UCSD-AML1 (cell line): ENCODE results near the gene ARHGDIA.
A peak's percentile ranks its signal among the peaks of the same experiment; 100 is the strongest.
"Not testable (repeated sequence)": the region's sequence is repeated elsewhere in the genome, so short reads cannot be mapped to it uniquely, and the experiment has no call there.

ENCODE experiments used
- DNase-seq: peaks from one replicate; lab custom pipeline; 2025; ENCODE audit not compliant: unreplicated experiment; lab: John Stamatoyannopoulos, UW

Gene ARHGDIA

DNA sequence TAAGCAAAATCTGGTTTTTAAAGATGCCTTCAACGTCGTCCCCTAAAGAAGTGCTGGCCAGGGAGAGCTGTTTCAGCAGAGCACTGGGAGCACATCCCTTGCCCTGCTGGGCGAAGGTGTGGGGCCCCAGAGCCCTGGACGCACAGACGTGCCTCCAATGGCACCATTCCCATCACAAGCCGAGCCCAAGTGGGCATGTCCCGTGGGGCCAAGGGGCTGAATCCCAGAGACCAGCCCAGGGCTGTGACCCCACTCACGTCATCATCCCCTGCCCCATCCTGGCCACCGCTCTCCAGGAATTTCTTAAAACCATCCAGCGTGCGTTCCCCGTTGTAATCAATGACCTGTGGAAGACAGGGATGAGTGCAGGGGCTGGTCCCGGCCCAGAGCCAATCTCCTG is 26.2 kb downstream of the ARHGDIA start:
- no peak for DNase-seq

DNA sequence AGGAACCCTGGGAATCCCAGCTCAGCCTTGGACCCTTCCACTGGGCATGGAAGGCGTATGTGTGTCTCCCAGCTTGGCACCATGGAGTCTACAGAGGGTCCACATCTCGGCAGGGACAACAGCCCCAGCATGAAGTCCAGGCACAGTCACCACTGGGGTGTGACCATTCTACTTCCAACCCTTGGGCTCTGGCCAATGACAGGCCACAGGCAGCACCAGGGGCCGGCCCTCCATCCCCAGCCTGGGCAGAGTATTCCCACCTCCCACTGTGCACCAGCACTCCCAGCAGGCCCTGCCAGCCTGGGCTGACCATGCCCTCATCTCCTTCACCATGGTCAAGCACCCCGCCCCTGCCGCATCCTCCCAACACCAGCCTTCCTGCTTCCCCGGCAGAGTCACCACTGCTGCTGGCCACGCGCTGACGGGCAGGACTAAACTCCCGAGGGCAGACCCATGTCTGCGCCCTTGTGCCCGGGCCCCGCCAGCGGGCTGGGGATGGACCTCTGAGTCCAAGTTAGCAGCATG is 26.7 kb downstream of the ARHGDIA start:
- no peak for DNase-seq

DNA sequence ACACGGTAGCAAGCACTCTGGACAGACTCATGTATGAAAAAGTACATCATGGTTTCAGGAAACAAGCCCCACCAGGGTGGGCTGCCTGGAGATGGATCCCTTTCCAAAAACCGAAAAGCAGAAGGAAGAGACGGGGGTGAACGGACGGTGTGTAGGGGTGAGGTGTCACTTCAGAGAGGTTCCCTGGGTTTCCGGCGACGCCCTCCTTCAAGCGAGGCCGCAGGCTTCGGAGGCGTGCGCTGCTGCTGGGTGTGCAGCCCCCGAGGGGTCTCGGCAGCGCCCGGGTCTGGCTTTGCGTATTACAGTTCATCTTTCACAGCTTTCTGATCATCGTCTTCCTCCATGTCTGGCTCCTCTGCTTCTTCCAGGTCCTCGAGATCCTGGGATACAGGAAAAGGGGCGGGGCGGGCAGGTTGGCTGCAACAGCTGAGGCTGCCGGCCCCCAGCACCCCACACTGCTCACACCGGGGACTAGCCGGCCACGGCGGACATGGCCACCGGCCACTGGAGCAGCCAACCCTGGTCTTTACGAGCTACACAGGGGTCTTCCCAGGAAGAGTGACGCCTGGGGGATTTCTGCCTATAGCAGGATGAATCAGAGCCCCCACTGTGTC is 27.3 kb downstream of the ARHGDIA start:
- DNase-seq, result no peak

DNA sequence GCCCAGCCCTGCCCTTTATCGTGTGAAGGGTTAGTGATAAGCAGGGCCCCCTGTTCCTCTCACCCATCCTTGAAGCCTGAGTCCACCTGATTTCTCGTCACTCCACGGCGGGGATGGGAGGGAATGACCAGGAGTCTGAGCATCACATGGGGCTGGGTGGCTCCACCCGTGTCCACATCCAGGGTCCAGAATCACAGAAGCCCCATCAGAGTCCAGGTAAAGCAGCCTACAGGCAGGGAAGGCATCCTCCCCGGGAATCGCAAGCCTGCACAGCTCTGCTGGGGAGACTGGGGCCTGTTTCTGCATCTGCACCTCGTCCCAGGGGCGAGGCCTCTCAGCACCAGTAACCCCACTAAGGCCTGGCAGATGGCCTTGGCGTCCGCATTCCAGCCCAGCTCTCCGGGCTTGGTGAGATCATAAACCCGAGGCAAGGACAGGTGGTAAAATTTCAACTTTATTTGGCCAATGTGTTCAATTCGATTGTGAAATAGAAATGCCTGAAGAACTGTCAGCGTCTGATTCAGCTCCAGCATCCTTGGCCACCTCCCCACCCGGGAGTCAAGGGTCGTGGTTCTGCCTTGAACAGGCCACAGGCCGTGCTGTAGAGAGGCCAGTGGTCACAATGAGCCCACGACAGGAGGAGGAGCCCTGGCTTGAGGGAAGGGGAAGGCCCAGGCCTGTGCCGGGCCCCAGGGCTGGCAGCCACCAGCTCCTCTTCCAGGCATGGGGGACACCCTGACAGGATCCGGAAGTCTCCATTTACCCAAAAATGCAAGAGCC is 28.2 kb downstream of the ARHGDIA start:
- no peak for DNase-seq

DNA sequence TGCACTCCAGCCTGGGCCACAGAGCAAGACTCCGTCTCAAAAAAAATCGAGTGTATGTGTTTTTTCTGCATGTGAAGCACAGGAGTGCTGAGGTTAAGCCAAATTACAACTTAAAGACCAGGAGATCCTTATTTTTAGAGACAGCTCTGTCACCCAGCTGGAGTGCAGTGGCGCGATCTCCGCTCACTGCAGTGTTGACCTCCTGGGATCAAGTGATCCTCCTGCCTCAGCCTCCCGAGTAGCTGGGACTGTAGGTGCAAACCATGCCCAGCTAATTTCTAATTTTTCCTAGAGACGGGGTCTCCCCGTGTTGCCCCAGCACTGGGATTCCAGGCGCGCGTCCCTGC is 28.8 kb downstream of the ARHGDIA start:
- no peak for DNase-seq

DNA sequence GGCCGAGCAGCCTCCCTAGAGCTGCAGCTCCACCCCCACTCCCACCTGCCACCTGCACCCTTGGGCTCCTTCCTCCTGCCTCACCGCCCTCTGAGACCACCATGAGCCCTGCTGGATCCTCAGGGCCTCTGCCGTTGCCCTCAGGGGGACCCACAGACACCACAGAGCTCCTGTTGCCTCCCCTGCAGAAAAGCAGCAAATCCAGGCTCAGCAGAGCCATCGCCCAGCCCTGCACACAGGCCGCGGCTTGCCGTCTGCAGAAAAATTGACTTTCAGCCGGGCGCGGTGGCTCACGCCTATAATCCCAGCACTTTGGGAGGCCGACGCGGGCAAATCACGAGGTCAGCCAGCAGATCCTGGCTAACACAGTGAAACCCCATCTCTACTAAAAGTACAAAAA is 29.3 kb downstream of the ARHGDIA start:
- DNase-seq, result no peak

DNA sequence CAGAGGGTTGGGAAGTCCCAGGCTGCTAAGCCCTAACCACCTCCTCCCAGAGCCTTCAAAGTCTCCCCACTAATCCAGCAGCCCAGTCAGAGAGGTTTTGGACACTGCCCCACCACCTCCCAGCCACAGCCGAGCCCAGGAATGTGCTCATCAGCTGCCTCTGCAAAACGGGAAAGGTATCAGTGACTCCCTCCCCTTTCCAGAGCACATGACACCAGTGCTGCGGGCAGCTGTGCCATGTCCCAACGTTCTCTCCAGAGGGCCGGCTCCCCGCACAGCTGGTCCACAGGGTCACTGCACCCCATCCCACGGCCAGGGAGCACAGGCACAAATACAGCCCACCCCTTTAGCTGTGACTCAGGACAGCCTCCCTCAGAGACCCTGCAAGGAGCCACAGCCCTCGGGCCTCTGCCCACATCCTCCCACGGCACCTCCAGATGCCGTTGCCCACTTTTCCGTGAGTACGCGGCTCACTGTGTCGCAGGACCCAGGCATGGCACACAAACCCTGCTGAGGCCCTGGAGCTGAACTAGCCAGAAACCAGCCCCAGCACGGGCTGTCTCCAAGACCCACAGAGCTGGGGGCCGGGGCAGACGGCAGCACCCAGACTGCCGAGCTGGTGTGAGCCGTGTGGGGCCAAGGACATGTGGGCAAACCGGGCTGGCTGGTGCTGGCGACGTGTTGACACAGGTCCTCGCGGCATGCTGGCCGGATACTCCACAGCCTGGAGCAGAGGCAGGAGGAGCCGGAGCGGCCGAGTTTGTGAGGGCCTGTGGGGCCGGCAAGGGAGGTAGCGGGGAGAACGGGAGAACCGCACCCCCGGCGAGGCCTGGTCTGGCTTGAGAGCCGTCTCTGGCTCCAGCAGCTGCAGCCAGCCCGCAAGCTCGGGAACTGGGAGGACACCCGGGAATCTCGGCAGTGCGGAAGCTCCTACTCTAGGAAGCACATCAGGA is 30.0 kb downstream of the ARHGDIA start:
- no peak for DNase-seq

DNA sequence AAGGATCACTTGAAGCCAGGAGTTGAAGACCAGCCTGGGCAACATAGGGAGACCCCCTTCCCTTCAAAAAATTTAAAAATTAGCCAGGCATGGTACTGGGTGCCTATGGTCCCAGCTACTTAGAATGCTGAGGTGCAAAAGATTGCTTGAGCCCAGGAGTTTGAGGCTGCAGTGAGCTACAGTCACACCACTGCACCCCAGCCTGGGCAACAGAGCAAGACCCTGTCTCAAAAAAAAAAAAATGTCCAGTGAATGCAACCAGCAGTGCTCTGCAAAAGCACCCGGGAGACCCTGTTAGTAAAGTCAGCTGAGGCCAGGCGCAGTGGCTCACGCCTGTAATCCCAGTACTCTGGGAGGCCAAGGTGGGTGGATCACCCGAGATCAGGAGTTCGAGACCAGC is 31.1 kb downstream of the ARHGDIA start:
- DNase-seq, result not testable (repeated sequence)

DNA sequence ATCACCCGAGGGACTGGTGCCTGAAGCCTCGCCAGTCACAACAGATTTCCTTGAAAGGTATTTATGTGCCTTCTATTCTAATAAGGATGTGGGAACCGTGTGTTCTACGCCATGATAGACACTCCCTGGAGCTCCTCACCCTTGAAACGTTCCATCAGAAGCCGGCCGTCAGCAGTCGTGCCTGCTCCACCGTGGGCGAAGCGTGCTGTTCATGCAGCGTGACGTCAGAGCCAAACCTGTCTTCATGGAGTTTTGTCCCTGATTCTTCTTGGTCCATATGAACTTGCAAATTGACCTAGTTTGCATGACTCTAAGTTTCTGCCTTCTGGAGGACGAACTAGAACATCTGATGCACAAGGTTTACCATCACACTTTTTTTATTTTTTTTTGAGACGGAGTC is 31.8 kb downstream of the ARHGDIA start:
- DNase-seq, result no peak

DNA sequence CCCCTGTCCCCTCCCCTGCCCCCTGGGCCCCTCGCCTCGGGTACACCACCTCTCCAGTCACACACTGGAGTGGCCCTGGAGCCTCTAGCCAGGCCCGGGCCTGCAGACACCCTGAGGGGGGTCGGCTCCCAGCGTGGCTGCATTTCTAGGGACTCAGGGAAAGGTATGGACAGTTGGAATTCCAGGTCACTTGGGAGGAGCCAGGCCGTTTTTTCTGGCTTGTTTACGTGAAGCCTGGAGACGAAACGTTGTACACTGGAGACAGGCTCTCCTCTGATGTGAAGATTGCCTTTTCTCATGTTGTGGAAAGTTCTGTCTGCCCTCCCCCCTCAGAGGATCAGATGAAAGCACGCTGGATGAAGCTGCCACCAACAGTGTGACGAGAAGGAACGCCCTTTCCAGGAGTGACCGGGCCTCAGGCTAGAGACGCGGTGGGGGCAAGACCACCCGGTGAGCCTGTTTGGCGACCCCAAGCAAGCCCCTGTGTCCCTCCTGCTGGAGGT is 32.3 kb downstream of the ARHGDIA start:
- no peak for DNase-seq

DNA sequence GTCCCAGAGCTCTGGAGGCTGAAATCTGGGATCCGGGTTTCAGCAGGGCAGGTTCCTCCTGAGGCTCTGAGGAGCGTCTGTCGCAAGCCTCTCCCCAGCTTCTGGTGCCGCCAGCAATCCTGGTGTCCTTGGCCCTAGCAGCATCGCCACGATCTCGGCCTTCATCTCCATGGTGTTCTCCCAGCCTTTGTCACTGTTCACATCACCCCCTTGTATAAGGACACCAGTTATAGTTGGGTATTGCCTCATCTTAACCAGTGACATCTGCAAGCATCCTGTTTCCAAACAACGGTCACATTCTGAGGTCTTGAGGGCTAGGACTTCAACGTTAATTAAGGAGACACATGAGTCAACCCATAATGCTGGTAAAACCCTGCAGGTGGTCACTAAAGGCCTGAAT is 33.5 kb downstream of the ARHGDIA start:
- DNase-seq, result no peak

DNA sequence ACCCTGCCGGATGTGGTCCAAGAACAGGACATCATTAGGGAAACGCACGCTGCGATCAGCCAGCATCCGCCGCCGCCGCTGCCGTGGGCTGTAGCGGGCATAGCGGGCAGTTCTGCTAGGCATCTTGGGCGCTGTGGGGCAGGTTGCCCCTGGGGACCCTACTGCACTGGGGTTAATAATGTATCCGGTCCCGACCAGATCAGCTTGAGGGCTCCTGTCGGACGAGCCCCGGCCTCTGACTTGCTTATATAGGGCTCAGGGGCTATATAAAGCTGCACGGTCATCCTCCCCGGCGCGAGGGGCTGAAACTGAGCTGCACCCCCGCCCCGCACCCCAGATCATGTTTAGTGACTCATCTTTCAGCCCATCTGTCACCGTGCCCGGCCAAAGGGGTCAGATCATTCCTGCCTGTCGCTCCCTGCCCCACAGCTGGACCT is 36.3 kb downstream of the ARHGDIA start, which contains the start of gene PPP1R27:
Gene PPP1R27 (minus strand): TSS at position 220 of the 437 bp plus-strand sequence. CDS start 97 bp downstream, at position 123.
- DNase-seq, result no peak

DNA sequence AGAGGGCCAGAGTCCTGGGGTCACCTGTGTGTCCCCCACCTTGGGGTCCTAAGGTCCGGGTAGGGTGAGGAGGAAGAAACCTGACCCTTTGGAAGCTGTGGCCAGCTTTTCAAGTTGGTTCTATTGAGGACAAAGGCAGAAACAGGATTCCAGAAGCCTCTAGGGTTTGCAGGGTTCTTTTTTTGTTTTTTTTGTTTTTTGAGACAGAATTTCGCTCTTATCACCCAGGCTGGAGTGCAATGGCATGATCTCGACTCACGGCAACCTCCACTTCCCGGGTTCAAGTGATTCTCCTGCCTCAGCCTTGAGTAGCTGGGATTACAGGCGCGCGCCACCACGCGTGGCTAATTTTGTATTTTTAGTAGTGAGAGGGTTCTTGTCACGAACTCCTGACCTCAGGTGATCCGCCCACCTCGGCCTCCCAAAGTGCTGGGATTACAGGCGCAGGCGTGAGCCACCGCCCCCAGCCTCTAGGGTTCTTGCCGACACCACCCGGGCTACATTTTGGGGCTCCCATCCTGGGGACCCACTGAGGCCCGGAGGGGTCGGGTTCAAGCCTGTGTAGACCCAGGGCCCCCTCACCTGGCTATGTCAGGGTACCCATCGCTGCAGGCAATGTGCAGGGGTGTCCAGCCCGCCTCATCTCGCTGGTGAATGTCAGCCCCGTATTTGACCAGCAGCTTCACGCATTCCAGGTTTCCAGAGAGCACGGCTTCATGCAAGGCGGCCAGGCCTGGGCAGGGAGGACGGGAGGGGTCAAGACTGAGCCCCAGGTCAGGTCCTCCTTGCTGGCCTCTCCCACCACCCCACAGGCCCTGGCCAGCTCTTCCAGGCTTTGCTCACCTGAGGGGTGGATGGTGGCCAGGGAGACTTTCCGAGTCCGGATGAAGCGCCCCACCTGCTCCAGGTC is 37.0 kb downstream of the ARHGDIA start:
- no peak for DNase-seq

DNA sequence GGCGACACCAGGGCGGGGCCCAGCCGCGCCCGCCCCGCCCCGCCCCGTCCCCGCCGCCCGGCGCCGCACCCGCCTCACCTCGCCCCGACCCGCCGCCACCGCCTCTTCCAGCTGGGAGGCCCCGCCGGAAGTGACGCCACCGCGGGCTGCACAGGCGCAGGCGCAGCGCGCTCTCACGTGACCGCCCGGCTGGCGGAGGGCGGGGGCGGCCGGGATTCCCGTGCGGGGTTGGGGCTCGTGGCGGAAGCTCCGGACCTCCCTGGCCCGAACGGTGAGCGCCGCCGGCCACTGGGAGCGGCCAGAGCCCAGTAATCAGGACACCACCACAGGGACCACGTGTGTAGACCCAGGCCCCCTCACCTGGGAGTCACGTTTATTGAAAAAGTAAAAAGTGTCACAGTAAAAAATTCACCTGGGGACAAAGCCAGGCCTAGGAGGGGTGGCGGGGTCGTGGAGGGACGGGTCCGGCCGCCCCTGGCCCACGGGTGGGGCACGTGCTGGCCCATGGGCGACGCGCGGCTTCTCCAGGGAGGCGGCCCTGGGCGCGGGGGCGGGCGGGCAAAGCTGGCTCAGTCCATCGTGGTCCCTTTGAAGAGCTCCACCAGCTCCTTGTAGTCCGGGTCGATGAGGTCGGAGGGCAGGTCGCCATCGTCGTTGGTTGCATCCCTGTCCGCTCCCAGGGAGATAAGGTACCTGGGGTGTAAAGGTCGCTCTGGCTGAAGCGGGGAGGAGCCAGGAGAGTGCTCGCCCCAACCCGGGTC is 37.8 kb downstream of the ARHGDIA start, which contains the start of gene MCRIP1:
Gene MCRIP1 (minus strand): TSS at position 132 of the 761 bp plus-strand sequence. CDS start 8,785 bp downstream, outside the sequence.
- peak; percentile 95 for DNase-seq

DNA sequence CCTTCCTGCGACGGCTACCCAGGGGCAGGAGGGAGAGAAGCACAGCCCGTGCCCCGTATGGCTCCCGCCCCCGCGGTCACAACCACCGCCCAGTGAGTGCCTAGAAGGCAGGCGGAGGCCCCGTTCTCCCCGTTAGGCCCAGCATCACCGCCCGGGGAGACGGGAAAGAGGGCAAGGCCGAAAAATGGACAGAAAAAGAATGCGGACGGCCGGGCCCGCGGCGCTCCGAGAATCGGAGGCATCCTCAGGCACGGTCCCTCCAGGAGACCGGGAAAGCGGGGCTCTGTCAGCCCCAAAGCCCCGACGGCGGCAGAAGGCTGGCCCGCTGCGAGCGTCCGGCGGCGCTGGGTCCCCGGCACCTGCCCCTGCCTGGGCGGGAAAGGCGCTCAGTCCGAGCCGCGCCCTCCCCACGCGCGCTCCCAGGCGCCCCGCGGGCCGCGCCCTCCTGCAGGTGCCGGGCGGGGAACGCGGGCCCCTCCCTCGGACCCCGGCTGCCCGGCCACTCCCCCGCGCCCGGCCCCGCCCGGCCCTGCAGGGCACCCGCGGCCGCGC is 38.5 kb downstream of the ARHGDIA start:
- peak; percentile 48 for DNase-seq

DNA sequence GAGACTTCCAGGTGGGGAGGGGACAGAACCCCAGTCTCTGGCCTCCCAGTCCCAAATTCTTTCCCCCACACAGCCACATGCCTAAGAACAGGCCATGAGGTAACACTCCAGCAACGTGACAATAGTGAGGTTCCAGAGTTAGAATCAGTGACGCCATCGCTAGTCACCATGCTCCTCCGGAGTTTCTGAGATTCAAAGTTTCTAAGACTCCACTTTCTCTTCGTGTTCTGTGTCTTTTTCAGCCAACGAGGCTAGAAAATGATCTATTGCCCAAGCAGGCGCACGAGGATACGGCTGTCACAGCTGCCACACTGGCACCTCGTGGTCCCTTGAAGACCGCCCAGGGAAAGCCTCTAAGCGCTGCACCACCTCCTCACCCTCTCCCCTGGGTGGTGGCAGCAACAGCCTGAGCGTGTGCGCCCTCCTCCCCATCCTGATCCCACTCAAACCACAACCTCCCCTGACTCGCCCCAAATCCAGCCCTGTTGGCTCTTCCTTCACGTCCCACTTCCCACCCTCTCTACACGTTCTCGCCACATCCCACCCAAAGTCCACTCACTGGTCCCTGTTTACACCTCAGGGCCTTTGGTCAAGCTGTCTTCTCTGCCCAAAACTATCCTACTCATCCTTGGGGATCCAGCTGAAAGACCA is 39.1 kb downstream of the ARHGDIA start:
- peak; percentile 47 for DNase-seq

DNA sequence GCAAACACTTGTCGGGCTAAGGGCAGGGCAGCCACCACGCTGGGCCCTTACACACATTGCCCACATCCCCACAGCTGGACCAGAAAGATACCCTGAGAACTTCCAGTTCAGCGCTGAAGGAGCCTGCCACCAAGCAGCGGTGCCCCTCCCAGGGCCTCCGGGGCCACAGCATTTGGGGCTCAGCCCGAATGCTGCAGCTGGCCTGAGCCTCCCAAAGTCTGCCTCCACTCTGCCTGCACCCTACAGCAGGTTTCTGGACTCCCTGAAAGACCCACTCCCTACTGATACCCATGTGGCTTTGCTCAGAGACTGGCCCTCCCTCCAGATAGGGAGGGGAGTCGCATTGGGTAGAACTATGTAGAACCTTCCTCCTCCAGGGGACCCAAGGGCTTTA is 39.6 kb downstream of the ARHGDIA start:
- DNase-seq, result peak; percentile 30

DNA sequence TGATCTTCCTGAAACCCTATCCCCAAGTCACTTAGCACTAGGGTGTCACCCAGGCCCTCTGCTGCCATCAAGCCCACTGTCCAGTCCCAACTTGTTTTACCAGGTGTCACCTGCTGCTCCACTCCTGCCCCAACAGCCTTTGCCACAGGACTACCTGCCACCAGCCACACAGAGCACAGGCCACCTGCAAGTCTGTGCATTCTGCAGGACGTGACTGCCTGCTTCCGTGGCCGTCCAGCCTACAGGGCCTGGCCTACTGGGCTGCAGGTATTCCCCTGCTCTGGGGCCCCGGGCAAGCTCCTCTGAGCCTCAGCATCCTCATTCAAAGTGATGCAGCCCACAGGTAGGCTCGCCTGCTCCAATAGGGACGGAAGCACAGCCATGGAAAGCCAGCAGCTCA is 41.3 kb downstream of the ARHGDIA start:
- no peak for DNase-seq
